Naive thymus-derived CD4-positive, alpha-beta T cell (primary cell): Measurements from ENCODE around the gene OR2T10. TPM values are rescaled to one million over a fixed set of nuclear protein-coding genes. Genes with fewer than 3 reads are reported as not detected.
A peak's percentile ranks its signal among the peaks of the same experiment; 100 is the strongest.
"Not testable (repeated sequence)": the region's sequence is repeated elsewhere in the genome, so short reads cannot be mapped to it uniquely, and the experiment has no call there.

ENCODE experiments used
- ATAC-seq: fragments of 150-1000 bp; cut with Tn5 transposase; 2 replicates; pipeline ENCODE4 v1.10.0; 2021; ENCODE audit warnings: mild to moderate bottlenecking, moderate library complexity
- CTCF ChIA-PET: fragments of 350-600 bp; sonication (Branson Sonifier 250); formaldehyde crosslinking; loops from one replicate; lab custom pipeline; 2021; ENCODE audit warnings: antibody characterized with exemption; lab: Charles Lee
- POLR2A ChIA-PET: fragments of 350-600 bp; sonication (Branson Sonifier 250); formaldehyde crosslinking; loops from one replicate; lab custom pipeline; 2021; ENCODE audit warnings: antibody characterized with exemption, inconsistent platforms; lab: Charles Lee
- DNase-seq, 9 donors: peaks; one replicate each; pipeline versions ENCODE4 v3.0.0 to v3.0.0-alpha.2; 2020 to 2022; ENCODE audit warnings: mixed read lengths in 1 of 9
- H3K27ac ChIP-seq: one replicate; pipeline ENCODE4 v1.7.0; 2013; ENCODE audit warnings: mild to moderate bottlenecking, low read depth, low read length, moderate library complexity
- H3K27me3 ChIP-seq, 2 donors: one replicate each; pipeline ENCODE4 v1.7.0; 2013; ENCODE audit warnings: low read length in 2 of 2, mild to moderate bottlenecking in 2 of 2, moderate library complexity in 2 of 2; ENCODE audit not compliant: control insufficient read depth in 2 of 2, insufficient read depth in 2 of 2
- H3K36me3 ChIP-seq, 3 experiments: 1 replicate in 2 of 3; 2 replicates in 1 of 3; pipeline ENCODE4 v1.7.0; 2013; ENCODE audit warnings: low read length in 3 of 3, mild to moderate bottlenecking in 3 of 3, moderate library complexity in 1 of 3; ENCODE audit not compliant: insufficient read depth in 3 of 3, control insufficient read depth in 2 of 3
- H3K4me1 ChIP-seq, 2 donors: one replicate each; pipeline ENCODE4 v1.7.0; 2013; ENCODE audit warnings: low read length in 2 of 2, mild to moderate bottlenecking in 2 of 2, moderate library complexity in 1 of 2; ENCODE audit not compliant: control insufficient read depth in 2 of 2, insufficient read depth in 2 of 2
- H3K4me3 ChIP-seq: 2 replicates; pipeline ENCODE4 v1.7.0; 2013; ENCODE audit warnings: mild to moderate bottlenecking, low read length
- H3K9me3 ChIP-seq, 3 experiments: 1 replicate in 2 of 3; 2 replicates in 1 of 3; pipeline ENCODE4 v1.7.0; 2013; ENCODE audit warnings: low read length in 3 of 3; ENCODE audit not compliant: control insufficient read depth in 2 of 3
- H3K27ac Mint-ChIP-seq, 9 donors: one replicate each; pipeline ENCODE4 v1.8.0; 2020 to 2022; ENCODE audit warnings: mixed read lengths in 9 of 9, mild to moderate bottlenecking in 8 of 9, moderate library complexity in 5 of 9, inconsistent platforms in 2 of 9
- H3K27me3 Mint-ChIP-seq, 5 donors: one replicate each; pipeline ENCODE4 v1.8.0; 2021 to 2022; ENCODE audit warnings: mixed read lengths in 5 of 5, mild to moderate bottlenecking in 1 of 5
- H3K36me3 Mint-ChIP-seq, 5 donors: one replicate each; pipeline ENCODE4 v1.8.0; 2020 to 2022; ENCODE audit warnings: mixed read lengths in 5 of 5, mild to moderate bottlenecking in 3 of 5, inconsistent platforms in 1 of 5
- H3K4me1 Mint-ChIP-seq, 7 donors: one replicate each; pipeline ENCODE4 v1.8.0; 2020 to 2022; ENCODE audit warnings: mixed read lengths in 7 of 7, mild to moderate bottlenecking in 3 of 7, inconsistent platforms in 1 of 7
- H3K4me3 Mint-ChIP-seq, 10 donors: one replicate each; pipeline ENCODE4 v1.8.0; 2020 to 2022; ENCODE audit warnings: mild to moderate bottlenecking in 10 of 10, mixed read lengths in 10 of 10, moderate library complexity in 6 of 10, inconsistent platforms in 2 of 10
- H3K9me3 Mint-ChIP-seq, 11 donors: one replicate each; pipeline ENCODE4 v1.8.0; 2020 to 2022; ENCODE audit warnings: mixed read lengths in 11 of 11, mild to moderate bottlenecking in 4 of 11, inconsistent platforms in 1 of 11, moderate library complexity in 1 of 11
- intact Hi-C, 2 donors: fragments of 100-400 bp; cut with micrococcal nuclease; formaldehyde crosslinking; loops; one replicate each; pipeline ENCODE4 v1.15.1; 2023
- polyA plus RNA-seq, 2 donors: library from polyadenylated mRNA; unstranded; fragments of 300-500 nt; fragmentation: Illumina TruSeq; gene quantifications; one replicate each; pipeline ENCODE4 v1.2.3, GENCODE V29; 2021
- total RNA-seq, 6 experiments: library from RNA in 5 of 6; stranded (reverse) in 5 of 6; gene quantifications; 1 replicate in 5 of 6; 2 replicates in 1 of 6; pipeline ENCODE4 v1.2.3 and lab custom pipeline; 2021 to 2026

The OR2T10 gene
- total and polyA plus RNA-seq, 7 experiments from 2014 or later = not detected

DNA sequence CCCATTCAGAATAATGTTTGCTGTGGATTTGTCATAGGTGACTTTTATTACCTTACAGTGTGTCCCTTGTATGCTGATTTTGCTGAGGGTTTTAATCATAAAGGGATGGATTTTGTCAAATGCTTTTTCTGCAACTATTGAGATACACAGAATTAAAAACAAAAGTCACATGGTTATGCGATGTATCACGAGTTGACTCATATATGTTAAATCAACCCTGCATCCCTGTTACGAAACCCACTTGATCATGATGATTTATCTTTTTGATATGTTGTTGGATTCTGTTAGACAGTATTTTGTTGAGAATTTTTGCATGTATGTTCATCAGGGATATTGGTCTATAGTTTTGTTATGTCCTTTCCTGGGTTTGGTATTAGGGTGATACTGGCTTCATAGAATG is 12.2 kb downstream of the OR2T10 start:
- ATAC-seq (no peak), DNase-seq (no peak)
- ChIA-PET CTCF (no interaction called here), POLR2A (no interaction called here)
- Mint-ChIP-seq H3K36me3 (peaks cover 0 to 4% (median 0%) of the 10 kb centered on the region in 5 donors), H3K27me3 (peaks cover 0 to 2% (median 0%) of the 10 kb centered on the region in 5 donors), H3K9me3 (peaks cover 0 to 6% (median 0%) of the 10 kb centered on the region in 11 donors), H3K4me3 (peak overlapping the region in 1 of 10 donors; percentile 7), H3K27ac (no peak overlapping the region), H3K4me1 (peaks cover 0 to 19% (median 0%) of the 10 kb centered on the region in 7 donors)
- Histone ChIP-seq H3K9me3 (no peaks in the 10 kb centered on the region), H3K4me3 (no peak overlapping the region), H3K27ac (no peak overlapping the region), H3K36me3 (no peaks in the 10 kb centered on the region), H3K27me3 (no peaks in the 10 kb centered on the region), H3K4me1 (no peaks in the 10 kb centered on the region)
- intact Hi-C loops = loop anchor here in 1 of 2 donors (10.0 kb wide), 1 partner anchor 180 kb away; the partner anchor contains the start of gene OR2T1

- no peaks in the 10 kb centered on the region for H3K27me3 ChIP-seq
- Mint-ChIP-seq H3K4me1 (peaks cover 0 to 5% (median 0%) of the 10 kb centered on the region in 7 donors), H3K27me3 (peaks cover 0 to 2% (median 0%) of the 10 kb centered on the region in 5 donors), H3K27ac (no peak overlapping the region), H3K9me3 (peaks cover 0 to 9% (median 3%) of the 10 kb centered on the region in 11 donors), H3K36me3 (no peaks in the 10 kb centered on the region), H3K4me3 (no peak overlapping the region)
- H3K27ac ChIP-seq = no peak overlapping the region
- ChIA-PET POLR2A (no interaction called here), CTCF (no interaction called here)
- no peaks in the 10 kb centered on the region for H3K36me3 ChIP-seq
- H3K4me1 ChIP-seq = no peaks in the 10 kb centered on the region
- intact Hi-C loops = no loop called here
- ATAC-seq (no peak), DNase-seq (no peak)
- no peaks in the 10 kb centered on the region for H3K9me3 ChIP-seq
- H3K4me3 ChIP-seq = no peak overlapping the region
Measured at GRCh38 chr1:248576260-248576980, 21.1 kb downstream of the OR2T10 start.

GRCh38 chr1:248574657-248575056 is 22.8 kb downstream of the OR2T10 start, which contains the start of gene OR2T34:
Gene OR2T34 (minus strand): TSS chr1:248574757. CDS start chr1:248574757, 0 bp downstream.
- DNase-seq, intact Hi-C loops, ATAC-seq: not testable (repeated sequence)

GRCh38 chr1:248573856-248574255 is 23.6 kb downstream of the OR2T10 start:
- H3K9me3 Mint-ChIP-seq, H3K27me3 ChIP-seq, ATAC-seq, POLR2A ChIA-PET, H3K36me3 Mint-ChIP-seq, H3K36me3 ChIP-seq, H3K4me1 ChIP-seq, H3K27ac ChIP-seq, H3K27ac Mint-ChIP-seq, DNase-seq, H3K9me3 ChIP-seq, H3K4me3 Mint-ChIP-seq, intact Hi-C loops, CTCF ChIA-PET, H3K27me3 Mint-ChIP-seq, H3K4me3 ChIP-seq: not testable (repeated sequence)
- peaks cover 2 to 14% (median 12%) of the 10 kb centered on the region in 7 donors for H3K4me1 Mint-ChIP-seq

More at GRCh38 chr1:248574657-248575056, 22.8 kb downstream of the OR2T10 start, which contains the start of gene OR2T34:
- H3K27me3 Mint-ChIP-seq, H3K9me3 Mint-ChIP-seq, H3K4me1 Mint-ChIP-seq, H3K27ac ChIP-seq, H3K9me3 ChIP-seq, POLR2A ChIA-PET, H3K36me3 ChIP-seq, CTCF ChIA-PET, H3K36me3 Mint-ChIP-seq, H3K4me3 ChIP-seq, H3K27me3 ChIP-seq, H3K4me3 Mint-ChIP-seq, H3K4me1 ChIP-seq: not testable (repeated sequence)
- peak within 1 kb of the TSS in 1 of 9 donors; percentile 55 for H3K27ac Mint-ChIP-seq

GRCh38 chr1:248572049-248572448 is 25.5 kb downstream of the OR2T10 start:
- CTCF ChIA-PET, H3K4me1 ChIP-seq, H3K9me3 ChIP-seq, ATAC-seq, POLR2A ChIA-PET, H3K27me3 Mint-ChIP-seq, H3K9me3 Mint-ChIP-seq, H3K27ac ChIP-seq, DNase-seq, H3K36me3 ChIP-seq, H3K4me3 ChIP-seq, H3K27me3 ChIP-seq, H3K27ac Mint-ChIP-seq, intact Hi-C loops, H3K36me3 Mint-ChIP-seq, H3K4me3 Mint-ChIP-seq: not testable (repeated sequence)
- peaks cover 2 to 15% (median 12%) of the 10 kb centered on the region in 7 donors for H3K4me1 Mint-ChIP-seq

DNA sequence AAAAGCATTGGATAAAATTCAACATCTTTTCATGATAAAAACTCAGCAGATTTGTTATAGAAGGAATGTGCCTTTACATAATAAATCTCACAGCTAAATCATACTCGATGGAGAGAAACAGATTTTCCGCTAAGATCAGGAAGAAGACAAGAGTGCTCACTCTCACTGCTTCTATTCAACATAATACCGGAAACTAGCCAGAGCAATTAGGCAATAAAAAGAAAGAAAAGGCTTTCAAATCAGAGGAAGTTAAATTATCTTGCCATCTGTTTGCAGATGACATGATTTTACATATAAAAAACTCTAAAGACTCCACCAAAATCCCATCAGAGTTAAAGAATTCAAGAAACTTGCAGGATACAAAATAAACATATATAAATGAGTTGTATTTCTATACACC is 26.7 kb downstream of the OR2T10 start:
- ATAC-seq, H3K4me3 ChIP-seq, H3K27me3 ChIP-seq, H3K4me1 ChIP-seq, H3K27ac ChIP-seq, intact Hi-C loops, H3K36me3 Mint-ChIP-seq, H3K9me3 Mint-ChIP-seq, H3K9me3 ChIP-seq, H3K36me3 ChIP-seq, DNase-seq, H3K27me3 Mint-ChIP-seq, POLR2A ChIA-PET: not testable (repeated sequence)
- H3K27ac Mint-ChIP-seq = peak overlapping the region in 3 of 9 donors; percentile 14 to 36 (median 15)
- CTCF ChIA-PET = interaction anchor here (0.6 kb wide), 1 partner anchor 42 kb away, joined by 3 read pairs; no protein-coding TSS in a partner anchor
- H3K4me3 Mint-ChIP-seq = peak overlapping the region in 6 of 10 donors; percentile 0 to 46 (median 8)
- peaks cover 0 to 24% (median 20%) of the 10 kb centered on the region in 7 donors for H3K4me1 Mint-ChIP-seq
